A549 (cell line): Measurements from ENCODE around the gene MAP7D3. TPM values are rescaled to one million over a fixed set of nuclear protein-coding genes. Genes with fewer than 3 reads are reported as not detected.

Experiments used
- ATAC-seq, 2 experiments: fragments of 200-7000 bp in 1 of 2; fragments of >200 bp in 1 of 2; cut with Nextera tagmentation in 1 of 2; cut with Tn5 transposase in 1 of 2; 3 replicates each; pipeline versions ENCODE4 v1.8.0 to v1.9.1; 2018 to 2020; ENCODE audit warnings: mild to moderate bottlenecking in 1 of 2, moderate library complexity in 1 of 2
- CTCF ChIA-PET: fragments of 300-600 bp; sonication (Branson Sonifier 250); formaldehyde crosslinking; extraction: SDS; loops from one replicate; lab custom pipeline; 2021; ENCODE audit warnings: antibody characterized with exemption, inconsistent platforms; lab: Yijun Ruan, JAX
- POLR2A ChIA-PET: fragments of 350-600 bp; formaldehyde crosslinking; extraction: SDS; loops from one replicate; lab custom pipeline; 2021; ENCODE audit warnings: antibody characterized with exemption, inconsistent platforms; lab: Yijun Ruan, JAX
- DNase-seq, 2 experiments: peaks; one replicate each; pipeline versions ENCODE4 v3.0.0 to v3.0.0-alpha.2; 2011 to 2016; ENCODE audit warnings: low read depth in 1 of 2, low spot score in 1 of 2
- FAIRE-seq: peaks from 2 replicates; lab custom pipeline; 2011; peaks lifted over from hg19 to GRCh38; lab: Jason Lieb, UNC
- H3K27ac ChIP-seq, 2 experiments: fragments of >200 bp; sonication (Bioruptor Twin); formaldehyde crosslinking; 3 replicates each; pipeline ENCODE4 v1.5.1; 2016 to 2017
- H3K4me1 ChIP-seq: fragments of >200 bp; sonication (Bioruptor Twin); formaldehyde crosslinking; 3 replicates; pipeline ENCODE4 v1.6.1; 2016
- H3K4me2 ChIP-seq: fragments of >200 bp; sonication (Bioruptor Twin); formaldehyde crosslinking; 3 replicates; pipeline ENCODE4 v1.6.1; 2016
- H3K4me3 ChIP-seq: fragments of >200 bp; sonication (Bioruptor Twin); formaldehyde crosslinking; 3 replicates; pipeline ENCODE4 v1.5.1; 2016
- H3K9me3 ChIP-seq: fragments of >200 bp; sonication (Bioruptor Twin); formaldehyde crosslinking; 3 replicates; pipeline ENCODE4 v1.6.1; 2016
- CBX8 ChIP-seq: fragments of 200-600 bp; sonication (generic); IDR thresholded peaks from 2 replicates; pipeline ENCODE4 v1.6.1; 2016
- CHD4 ChIP-seq: fragments of 200-600 bp; sonication (generic); IDR thresholded peaks from 2 replicates; pipeline ENCODE4 v1.6.1; 2016; ENCODE audit warnings: antibody characterized with exemption, mild to moderate bottlenecking, borderline replicate concordance
- ESRRA ChIP-seq: fragments of 150-350 bp; IDR thresholded peaks from 2 replicates; pipeline ENCODE4 v1.6.1; 2014; ENCODE audit warnings: mild to moderate bottlenecking, low read length, borderline replicate concordance
- FOSB ChIP-seq: fragments of 250-450 bp; sonication (Bioruptor Pico); IDR thresholded peaks from 2 replicates; pipeline ENCODE4 v1.5.0; 2020; ENCODE audit warnings: mild to moderate bottlenecking, moderate library complexity
- FOXS1 ChIP-seq: fragments of 250-450 bp; sonication (Bioruptor Pico); IDR thresholded peaks from 2 replicates; pipeline ENCODE4 v1.5.0; 2020; ENCODE audit warnings: mild to moderate bottlenecking, moderate library complexity
- HDAC2 ChIP-seq: fragments of 200-600 bp; sonication (generic); IDR thresholded peaks from 2 replicates; pipeline ENCODE4 v1.6.1; 2016
- HOXA7 ChIP-seq: fragments of 250-450 bp; sonication (Bioruptor Pico); IDR thresholded peaks from 2 replicates; pipeline ENCODE4 v1.5.0; 2020; ENCODE audit warnings: mild to moderate bottlenecking, moderate library complexity
- HOXB13 ChIP-seq: fragments of 250-450 bp; sonication (Bioruptor Pico); IDR thresholded peaks from 2 replicates; pipeline ENCODE4 v1.5.0; 2020; ENCODE audit warnings: low read depth, mild to moderate bottlenecking, moderate library complexity
- MAFK ChIP-seq: fragments of 450-650 bp; IDR thresholded peaks from 2 replicates; pipeline ENCODE4 v1.6.1; 2014; ENCODE audit not compliant: partially characterized antibody
- NFE2L2 ChIP-seq: fragments of 150-350 bp; conservative IDR thresholded peaks from 2 replicates; pipeline ENCODE4 v1.6.1; 2014; ENCODE audit warnings: low read length
- PHF8 ChIP-seq: fragments of 200-600 bp; sonication (generic); IDR thresholded peaks from 2 replicates; pipeline ENCODE4 v1.6.1; 2016; ENCODE audit warnings: low read depth, mild to moderate bottlenecking, antibody characterized with exemption, moderate library complexity, borderline replicate concordance
- POLR2AphosphoS2 ChIP-seq: conservative IDR thresholded peaks from 2 replicates; pipeline ENCODE4 v1.6.1; 2012; ENCODE audit warnings: low read length, improper control_type of control experiment, inconsistent platforms
- RAD21 ChIP-seq, 2 experiments: fragments of >200 bp in 1 of 2; sonication (Bioruptor Twin) in 1 of 2; formaldehyde crosslinking in 1 of 2; IDR thresholded peaks in 1 of 2; conservative IDR thresholded peaks in 1 of 2; 2 replicates in 1 of 2; 3 replicates in 1 of 2; pipeline ENCODE4 v1.6.1; 2012 to 2018; ENCODE audit warnings: inconsistent platforms in 1 of 2
- RNF2 ChIP-seq: fragments of 200-600 bp; sonication (generic); IDR thresholded peaks from 2 replicates; pipeline ENCODE4 v1.6.1; 2016; ENCODE audit warnings: low read depth, mild to moderate bottlenecking, antibody characterized with exemption, moderate library complexity, borderline replicate concordance
- SREBF2 ChIP-seq: fragments of 450-650 bp; IDR thresholded peaks from 2 replicates; pipeline ENCODE4 v1.6.1; 2014; ENCODE audit warnings: mild to moderate bottlenecking, moderate library complexity
- TP53 ChIP-seq: fragments of 250-450 bp; sonication (Bioruptor Pico); IDR thresholded peaks from 2 replicates; pipeline ENCODE4 v1.5.0; 2021; ENCODE audit warnings: mild to moderate bottlenecking, moderate library complexity
- ZNF302 ChIP-seq: fragments of 250-450 bp; sonication (Bioruptor Pico); IDR thresholded peaks from 2 replicates; pipeline ENCODE4 v1.9.0; 2021; ENCODE audit warnings: inconsistent platforms, mild to moderate bottlenecking, moderate library complexity
- ZSCAN20 ChIP-seq: fragments of 250-450 bp; sonication (Bioruptor Pico); IDR thresholded peaks from 2 replicates; pipeline ENCODE4 v1.8.0; 2022; ENCODE audit warnings: mild to moderate bottlenecking, moderate library complexity
- WGBS: methylation state at CpG from one replicate; pipeline ENCODE4 v1.1.6; 2017; ENCODE audit errors: missing lambda C conversion rate; 5-methylcytosine and 5-hydroxymethylcytosine counted together
- polyA plus RNA-seq, 4 experiments: library from polyadenylated mRNA; depleted of rRNA in 3 of 4; stranded (reverse); fragments of >200 nt; fragmentation: RNase III in 1 of 4; extraction: RNeasy Plus Mini Kit Qiagen cat#74134 plus additional on column Dnase treatment in 1 of 4; gene quantifications; 2 replicates in 3 of 4; 3 replicates in 1 of 4; pipeline ENCODE4 v1.2.3, GENCODE V29; 2011 to 2017
- TF ChIP-seq, protein P1 (sequence below): IDR thresholded peaks from 2 replicates; pipeline ENCODE4 v1.6.1; 2012
- TF ChIP-seq, protein P2 (sequence below): fragments of 200-600 bp; sonication (generic); IDR thresholded peaks from 2 replicates; pipeline ENCODE4 v1.6.1; 2016; ENCODE audit warnings: antibody characterized with exemption, mild to moderate bottlenecking, moderate library complexity
- TF ChIP-seq, protein P3 (sequence below): fragments of >200 bp; sonication (Bioruptor Twin); formaldehyde crosslinking; IDR thresholded peaks from 2 replicates; pipeline ENCODE4 v1.6.1; 2016
- TF ChIP-seq, protein P4 (sequence below): fragments of 450-650 bp; IDR thresholded peaks from 2 replicates; pipeline ENCODE4 v1.6.1; 2014; ENCODE audit warnings: antibody characterized with exemption
- TF ChIP-seq, protein P5 (sequence below): fragments of 250-450 bp; sonication (Bioruptor Pico); IDR thresholded peaks from 2 replicates; pipeline ENCODE4 v1.5.0; 2021; ENCODE audit warnings: mild to moderate bottlenecking, moderate library complexity, borderline replicate concordance

MAP7D3 gene
- polyA plus RNA-seq, 2 of the 4 experiments (the other 2 are of a cell fraction) = 9.9 to 13.1 TPM

DNA sequence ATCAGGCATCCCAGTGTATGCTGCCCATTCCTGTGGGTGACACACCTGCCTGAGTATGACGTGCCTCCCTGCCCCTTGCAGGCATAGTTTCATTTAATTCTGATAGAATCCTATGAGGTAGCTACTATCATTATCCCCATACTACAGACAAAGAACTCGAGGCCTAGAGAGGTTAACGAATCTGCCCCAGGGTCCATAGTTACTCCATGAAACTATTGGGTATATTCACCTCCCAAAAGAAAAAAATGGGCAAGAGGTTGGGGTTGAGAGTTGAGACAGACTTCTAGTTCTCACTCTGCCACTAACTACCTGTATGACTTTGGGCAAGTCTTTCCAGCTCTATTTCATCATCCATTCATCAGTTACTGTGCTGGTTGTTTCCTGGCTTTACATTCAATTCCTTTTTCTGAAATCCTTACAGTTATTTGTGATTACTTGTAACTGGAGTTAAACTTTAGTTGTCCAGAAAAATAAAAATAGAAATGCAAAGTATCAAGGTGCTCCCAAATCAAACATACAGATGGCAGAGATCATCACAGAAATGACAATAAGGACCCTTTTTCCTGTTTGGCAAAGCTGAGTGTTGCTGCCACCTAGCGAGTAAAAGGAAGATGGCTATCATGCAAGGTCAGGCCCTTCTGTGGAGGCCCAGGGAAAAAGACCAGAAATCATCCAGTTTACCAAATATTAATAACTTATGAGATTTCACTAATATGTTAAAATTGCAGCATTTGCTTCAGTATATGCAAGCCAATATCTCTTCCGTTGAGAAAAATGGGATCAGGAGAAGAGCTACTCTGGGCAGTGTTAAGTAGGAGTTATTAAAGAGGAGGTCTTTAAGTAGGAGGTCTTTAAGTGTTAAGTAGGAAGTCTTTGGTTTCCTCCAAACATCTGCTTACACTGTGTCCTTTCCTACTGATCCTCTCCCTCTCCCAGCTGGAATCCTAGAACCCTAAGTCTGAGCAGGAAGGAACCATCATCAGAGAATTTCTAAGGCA, 17.1 kb upstream of the MAP7D3 start (continued):
- TF ChIP-seq HOXA7 (CRISPR knock-in tag) (no peak), HDAC2 (no peak), FOXS1 (CRISPR knock-in tag) (no peak), RAD21 (conservative IDR thresholded peaks at IDR 0.05 in 1 of 2, IDR thresholded peaks at IDR 0.05 in 1 of 2) (peak; percentile 67 to 74), HOXB13 (CRISPR knock-in tag) (no peak)
- TF ChIP-seq, all 56 proteins: peak for 3

DNA sequence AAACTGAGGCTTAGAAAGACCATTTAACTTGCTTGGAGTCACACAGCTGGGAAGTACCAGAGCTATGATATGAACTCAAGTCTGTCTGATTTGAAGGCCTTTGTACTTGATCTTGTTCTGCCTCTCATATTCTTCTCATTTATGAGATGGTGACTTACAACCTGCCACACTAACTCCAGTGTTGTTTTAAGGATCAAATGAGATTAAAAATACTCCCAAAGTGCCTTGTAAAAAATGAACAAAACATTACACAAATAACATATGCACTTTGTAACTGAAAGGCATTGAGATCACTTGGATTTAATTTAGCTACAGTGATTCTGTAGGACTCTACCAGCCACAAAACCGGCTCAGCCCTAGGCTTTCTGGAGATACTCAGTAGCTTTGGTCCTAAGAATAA, 15.6 kb upstream of the MAP7D3 start:
- H3K4me3 ChIP-seq = no peak overlapping the region
- no peak overlapping the region for H3K27ac ChIP-seq
- no peak overlapping the region for H3K4me2 ChIP-seq
- DNase-seq (no peak), ATAC-seq (no peak), FAIRE-seq (no peak)
- TF ChIP-seq CHD4 (no peak), HOXA7 (CRISPR knock-in tag) (no peak), SREBF2 (no peak), ZSCAN20 (CRISPR knock-in tag) (no peak), HDAC2 (no peak), PHF8 (no peak), TP53 (CRISPR knock-in tag) (no peak), RNF2 (no peak), NFE2L2 (no peak), FOSB (CRISPR knock-in tag) (no peak)
- TF ChIP-seq, protein P1, sequence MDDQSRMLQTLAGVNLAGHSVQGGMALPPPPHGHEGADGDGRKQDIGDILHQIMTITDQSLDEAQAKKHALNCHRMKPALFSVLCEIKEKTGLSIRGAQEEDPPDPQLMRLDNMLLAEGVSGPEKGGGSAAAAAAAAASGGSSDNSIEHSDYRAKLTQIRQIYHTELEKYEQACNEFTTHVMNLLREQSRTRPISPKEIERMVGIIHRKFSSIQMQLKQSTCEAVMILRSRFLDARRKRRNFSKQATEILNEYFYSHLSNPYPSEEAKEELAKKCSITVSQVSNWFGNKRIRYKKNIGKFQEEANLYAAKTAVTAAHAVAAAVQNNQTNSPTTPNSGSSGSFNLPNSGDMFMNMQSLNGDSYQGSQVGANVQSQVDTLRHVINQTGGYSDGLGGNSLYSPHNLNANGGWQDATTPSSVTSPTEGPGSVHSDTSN = no peak
- TF ChIP-seq, protein P2, sequence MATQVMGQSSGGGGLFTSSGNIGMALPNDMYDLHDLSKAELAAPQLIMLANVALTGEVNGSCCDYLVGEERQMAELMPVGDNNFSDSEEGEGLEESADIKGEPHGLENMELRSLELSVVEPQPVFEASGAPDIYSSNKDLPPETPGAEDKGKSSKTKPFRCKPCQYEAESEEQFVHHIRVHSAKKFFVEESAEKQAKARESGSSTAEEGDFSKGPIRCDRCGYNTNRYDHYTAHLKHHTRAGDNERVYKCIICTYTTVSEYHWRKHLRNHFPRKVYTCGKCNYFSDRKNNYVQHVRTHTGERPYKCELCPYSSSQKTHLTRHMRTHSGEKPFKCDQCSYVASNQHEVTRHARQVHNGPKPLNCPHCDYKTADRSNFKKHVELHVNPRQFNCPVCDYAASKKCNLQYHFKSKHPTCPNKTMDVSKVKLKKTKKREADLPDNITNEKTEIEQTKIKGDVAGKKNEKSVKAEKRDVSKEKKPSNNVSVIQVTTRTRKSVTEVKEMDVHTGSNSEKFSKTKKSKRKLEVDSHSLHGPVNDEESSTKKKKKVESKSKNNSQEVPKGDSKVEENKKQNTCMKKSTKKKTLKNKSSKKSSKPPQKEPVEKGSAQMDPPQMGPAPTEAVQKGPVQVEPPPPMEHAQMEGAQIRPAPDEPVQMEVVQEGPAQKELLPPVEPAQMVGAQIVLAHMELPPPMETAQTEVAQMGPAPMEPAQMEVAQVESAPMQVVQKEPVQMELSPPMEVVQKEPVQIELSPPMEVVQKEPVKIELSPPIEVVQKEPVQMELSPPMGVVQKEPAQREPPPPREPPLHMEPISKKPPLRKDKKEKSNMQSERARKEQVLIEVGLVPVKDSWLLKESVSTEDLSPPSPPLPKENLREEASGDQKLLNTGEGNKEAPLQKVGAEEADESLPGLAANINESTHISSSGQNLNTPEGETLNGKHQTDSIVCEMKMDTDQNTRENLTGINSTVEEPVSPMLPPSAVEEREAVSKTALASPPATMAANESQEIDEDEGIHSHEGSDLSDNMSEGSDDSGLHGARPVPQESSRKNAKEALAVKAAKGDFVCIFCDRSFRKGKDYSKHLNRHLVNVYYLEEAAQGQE = no peak
- TF ChIP-seq, protein P3, sequence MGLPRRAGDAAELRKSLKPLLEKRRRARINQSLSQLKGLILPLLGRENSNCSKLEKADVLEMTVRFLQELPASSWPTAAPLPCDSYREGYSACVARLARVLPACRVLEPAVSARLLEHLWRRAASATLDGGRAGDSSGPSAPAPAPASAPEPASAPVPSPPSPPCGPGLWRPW = no peak
- ChIA-PET POLR2A (no interaction called here), CTCF (interaction anchor here (0.7 to 2.5 kb wide), 7 partner anchors 11 to 428 kb away, joined by 3 to 17 read pairs (median 3); no protein-coding TSS in a partner anchor)
- no peaks in the 10 kb centered on the region for H3K9me3 ChIP-seq
- no peaks in the 10 kb centered on the region for H3K4me1 ChIP-seq
- WGBS = 92% methylated on average over 1 of the region's 1 CpG

DNA sequence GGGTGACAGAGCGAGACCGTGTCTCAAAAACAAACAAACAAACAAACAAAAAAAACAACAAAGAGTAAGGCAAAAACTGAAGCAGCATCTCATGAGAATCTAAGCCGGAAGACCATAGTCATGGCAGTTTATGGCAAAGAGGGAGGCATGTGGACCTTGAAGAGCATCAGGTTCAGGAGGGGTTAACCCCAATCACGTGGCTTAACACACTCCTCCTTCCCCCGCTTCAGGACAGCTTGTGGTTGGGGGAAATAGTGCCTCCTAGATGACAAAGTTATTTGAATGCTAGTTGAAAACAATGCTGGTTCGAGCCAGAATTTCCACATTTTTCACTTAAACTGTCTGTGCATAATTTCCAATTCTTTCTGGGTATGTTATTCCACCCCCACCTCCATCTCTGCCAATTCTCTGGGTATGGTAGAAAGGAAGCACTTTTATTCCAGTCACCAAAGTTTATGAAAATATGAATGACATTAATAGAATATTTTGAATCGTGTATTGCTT, 11.7 kb upstream of the MAP7D3 start:
- Histone ChIP-seq H3K27ac (no peak overlapping the region), H3K4me2 (no peak overlapping the region), H3K4me3 (no peak overlapping the region), H3K4me1 (peaks cover 12% of the 10 kb centered on the region), H3K9me3 (no peaks in the 10 kb centered on the region)
- CTCF ChIA-PET = no interaction called here
- ATAC-seq (no peak), FAIRE-seq (no peak), DNase-seq (peak in 1 of 2 experiments; percentile 4)
- TF ChIP-seq POLR2AphosphoS2 = no peak
- no peak for TF ChIP-seq MAFK
- TF ChIP-seq FOXS1 (CRISPR knock-in tag) = no peak
- TF ChIP-seq, protein P4, sequence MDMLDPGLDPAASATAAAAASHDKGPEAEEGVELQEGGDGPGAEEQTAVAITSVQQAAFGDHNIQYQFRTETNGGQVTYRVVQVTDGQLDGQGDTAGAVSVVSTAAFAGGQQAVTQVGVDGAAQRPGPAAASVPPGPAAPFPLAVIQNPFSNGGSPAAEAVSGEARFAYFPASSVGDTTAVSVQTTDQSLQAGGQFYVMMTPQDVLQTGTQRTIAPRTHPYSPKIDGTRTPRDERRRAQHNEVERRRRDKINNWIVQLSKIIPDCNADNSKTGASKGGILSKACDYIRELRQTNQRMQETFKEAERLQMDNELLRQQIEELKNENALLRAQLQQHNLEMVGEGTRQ = no peak
- TF ChIP-seq, protein P5, sequence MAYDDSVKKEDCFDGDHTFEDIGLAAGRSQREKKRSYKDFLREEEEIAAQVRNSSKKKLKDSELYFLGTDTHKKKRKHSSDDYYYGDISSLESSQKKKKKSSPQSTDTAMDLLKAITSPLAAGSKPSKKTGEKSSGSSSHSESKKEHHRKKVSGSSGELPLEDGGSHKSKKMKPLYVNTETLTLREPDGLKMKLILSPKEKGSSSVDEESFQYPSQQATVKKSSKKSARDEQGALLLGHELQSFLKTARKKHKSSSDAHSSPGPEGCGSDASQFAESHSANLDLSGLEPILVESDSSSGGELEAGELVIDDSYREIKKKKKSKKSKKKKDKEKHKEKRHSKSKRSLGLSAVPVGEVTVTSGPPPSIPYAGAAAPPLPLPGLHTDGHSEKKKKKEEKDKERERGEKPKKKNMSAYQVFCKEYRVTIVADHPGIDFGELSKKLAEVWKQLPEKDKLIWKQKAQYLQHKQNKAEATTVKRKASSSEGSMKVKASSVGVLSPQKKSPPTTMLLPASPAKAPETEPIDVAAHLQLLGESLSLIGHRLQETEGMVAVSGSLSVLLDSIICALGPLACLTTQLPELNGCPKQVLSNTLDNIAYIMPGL (CRISPR knock-in tag) = no peak
- no peak for TF ChIP-seq ESRRA
- no peak for TF ChIP-seq PHF8
- TF ChIP-seq SREBF2 = no peak
- no peak for TF ChIP-seq CBX8
- TF ChIP-seq ZNF302 (CRISPR knock-in tag) = no peak
- POLR2A ChIA-PET = no interaction called here
- WGBS = 68% methylated on average over 7 of the region's 7 CpGs
